Adrenal gland (tissue), 5 donors: ENCODE measurements around the gene ABO.

Experiments used
- POLR2A ChIP-seq, 2 donors: fragments of 450-650 bp; IDR thresholded peaks; one replicate each; pipeline ENCODE4 v1.6.1; 2017; ENCODE audit warnings: antibody characterized with exemption in 2 of 2, mild to moderate bottlenecking in 2 of 2, moderate library complexity in 1 of 2
- TF ChIP-seq, protein P1 (sequence below), 6 experiments: fragments of 450-650 bp in 4 of 6; fragments of 200-600 bp in 2 of 6; sonication (generic) in 1 of 6; IDR thresholded peaks; 1 replicate in 5 of 6; 2 replicates in 1 of 6; pipeline versions ENCODE4 v1.5.1 to v1.8.0; 2016 to 2021; ENCODE audit warnings: antibody characterized with exemption in 6 of 6, mild to moderate bottlenecking in 2 of 6, moderate library complexity in 1 of 6
- donor health status: DM: no; HTN: no; CAD: no.

DNA sequence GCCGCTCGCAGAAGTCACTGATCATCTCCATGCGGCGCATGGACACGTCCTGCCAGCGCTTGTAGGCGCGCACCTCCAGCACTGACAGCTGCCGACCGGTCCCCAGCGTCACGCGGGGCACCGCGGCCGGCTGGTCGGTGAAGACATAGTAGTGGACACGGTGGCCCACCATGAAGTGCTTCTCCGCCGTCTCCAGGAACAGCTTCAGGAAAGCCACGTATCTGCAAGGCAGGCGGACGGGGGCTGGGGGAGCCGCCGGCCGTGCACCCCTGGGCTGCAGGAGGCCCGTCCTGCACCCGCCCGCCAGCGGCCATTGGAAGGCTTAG lies 18.9 kb downstream of the ABO start:
- TF ChIP-seq, protein P1, sequence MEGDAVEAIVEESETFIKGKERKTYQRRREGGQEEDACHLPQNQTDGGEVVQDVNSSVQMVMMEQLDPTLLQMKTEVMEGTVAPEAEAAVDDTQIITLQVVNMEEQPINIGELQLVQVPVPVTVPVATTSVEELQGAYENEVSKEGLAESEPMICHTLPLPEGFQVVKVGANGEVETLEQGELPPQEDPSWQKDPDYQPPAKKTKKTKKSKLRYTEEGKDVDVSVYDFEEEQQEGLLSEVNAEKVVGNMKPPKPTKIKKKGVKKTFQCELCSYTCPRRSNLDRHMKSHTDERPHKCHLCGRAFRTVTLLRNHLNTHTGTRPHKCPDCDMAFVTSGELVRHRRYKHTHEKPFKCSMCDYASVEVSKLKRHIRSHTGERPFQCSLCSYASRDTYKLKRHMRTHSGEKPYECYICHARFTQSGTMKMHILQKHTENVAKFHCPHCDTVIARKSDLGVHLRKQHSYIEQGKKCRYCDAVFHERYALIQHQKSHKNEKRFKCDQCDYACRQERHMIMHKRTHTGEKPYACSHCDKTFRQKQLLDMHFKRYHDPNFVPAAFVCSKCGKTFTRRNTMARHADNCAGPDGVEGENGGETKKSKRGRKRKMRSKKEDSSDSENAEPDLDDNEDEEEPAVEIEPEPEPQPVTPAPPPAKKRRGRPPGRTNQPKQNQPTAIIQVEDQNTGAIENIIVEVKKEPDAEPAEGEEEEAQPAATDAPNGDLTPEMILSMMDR (IDR thresholded peaks at IDR 0.05) = no peak
- no peak for TF ChIP-seq POLR2A (IDR thresholded peaks at IDR 0.05)
